Measurements from ENCODE around the gene RUNX1.

Gene RUNX1

DNA sequence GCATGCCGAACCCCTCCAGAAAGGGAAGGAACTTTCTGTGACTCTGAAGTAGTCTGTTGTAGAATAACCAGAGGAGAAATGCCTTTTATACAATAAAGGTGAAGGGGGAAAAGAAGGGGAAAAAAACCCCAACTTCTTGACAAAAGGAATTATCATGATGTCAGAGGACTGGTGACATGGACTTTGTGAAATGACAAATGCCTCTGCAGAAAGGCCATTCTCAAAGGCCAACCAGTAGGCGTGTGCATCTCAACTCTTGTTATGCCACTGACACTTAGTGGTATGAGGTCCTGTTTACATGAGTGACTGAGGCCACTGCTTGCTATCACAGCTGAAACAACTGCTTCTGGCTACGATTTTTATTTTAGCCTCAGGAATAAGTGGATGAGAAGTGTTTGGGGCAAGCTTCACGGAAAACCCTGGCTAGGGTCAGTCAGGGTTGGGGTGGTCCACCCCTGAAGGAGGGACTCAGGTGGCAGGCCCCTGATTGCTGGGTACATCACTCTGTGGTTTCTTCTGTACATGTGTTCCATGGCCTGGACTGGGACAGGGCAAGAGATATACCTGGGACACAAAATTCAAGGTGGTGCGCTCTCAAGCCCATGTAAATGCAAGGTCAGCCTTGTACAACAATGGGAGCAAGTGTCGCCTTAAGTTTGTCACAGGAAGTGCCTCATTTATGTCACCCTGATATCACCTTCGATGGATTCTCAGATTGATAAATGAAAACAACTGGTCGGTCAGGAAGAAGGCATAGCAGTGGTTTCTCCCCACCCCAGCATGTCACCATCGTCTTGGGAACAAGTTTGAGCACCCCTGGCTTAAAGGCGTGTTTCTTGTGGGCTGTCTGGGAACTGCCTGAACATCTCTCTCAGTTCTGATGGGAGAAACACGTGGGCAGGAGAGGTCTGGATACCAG, 12.4 kb downstream of the RUNX1 start:
- DNase-seq (ENCODE audit: low read depth): no peak

GRCh38 chr21:35035581-35035980, 13.5 kb downstream of the RUNX1 start:
- no peak for DNase-seq (ENCODE audit: low read depth)

DNA sequence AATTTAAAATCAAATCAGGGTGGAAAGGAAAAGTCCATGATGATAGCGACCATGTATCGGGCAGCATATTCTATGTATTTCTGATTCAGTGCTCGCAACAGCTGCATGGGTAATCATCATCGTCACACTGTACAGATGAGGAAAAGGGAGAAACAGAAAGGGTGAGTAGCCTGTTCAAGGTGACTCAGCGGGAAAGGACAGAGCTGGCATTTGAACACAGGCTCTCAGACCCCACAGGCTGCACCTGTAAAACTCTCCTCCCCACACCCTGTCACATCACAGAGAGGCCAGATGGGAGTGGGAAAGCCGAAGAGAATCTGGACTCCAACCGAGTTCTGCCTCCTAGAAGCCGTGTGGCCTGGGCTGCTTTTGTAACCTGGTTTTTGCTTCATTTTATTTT, 14.0 kb downstream of the RUNX1 start:
- DNase-seq (ENCODE audit: low read depth): no peak

DNA sequence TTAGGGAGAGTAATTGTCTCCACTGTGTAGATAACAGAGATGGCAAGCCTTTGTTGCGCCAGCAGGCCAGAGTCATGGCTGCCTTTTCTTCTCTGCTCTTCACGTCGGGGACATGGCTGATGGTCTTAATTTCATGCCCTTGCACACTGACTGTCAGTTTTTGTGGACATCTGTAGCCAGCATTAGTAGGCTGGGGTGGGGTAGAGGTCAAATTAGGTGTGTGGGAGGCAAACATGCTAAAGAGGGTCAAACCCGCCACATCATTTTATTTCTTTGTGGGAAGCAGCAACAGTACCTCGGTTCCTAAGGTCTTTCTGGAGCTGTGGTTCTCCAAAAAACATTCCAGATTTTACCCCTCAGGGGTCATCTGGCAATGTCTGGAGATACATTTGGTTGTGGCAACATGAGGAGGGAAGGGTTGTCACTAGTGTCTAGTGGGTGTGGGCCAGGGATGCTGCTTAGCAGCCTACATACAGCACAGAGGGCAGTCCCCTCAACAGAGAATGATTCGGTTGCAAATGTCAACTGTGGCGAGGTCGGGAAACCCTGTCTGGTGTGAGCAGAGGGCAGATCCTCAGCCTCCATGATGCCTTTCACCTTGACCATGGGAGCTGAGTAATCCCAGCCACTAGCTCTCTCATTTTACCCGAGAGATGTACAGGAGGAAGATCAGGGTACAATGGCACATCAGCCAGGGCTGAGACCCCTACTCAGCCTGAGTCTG, 14.7 kb downstream of the RUNX1 start:
- no peak for DNase-seq (ENCODE audit: low read depth)

DNA sequence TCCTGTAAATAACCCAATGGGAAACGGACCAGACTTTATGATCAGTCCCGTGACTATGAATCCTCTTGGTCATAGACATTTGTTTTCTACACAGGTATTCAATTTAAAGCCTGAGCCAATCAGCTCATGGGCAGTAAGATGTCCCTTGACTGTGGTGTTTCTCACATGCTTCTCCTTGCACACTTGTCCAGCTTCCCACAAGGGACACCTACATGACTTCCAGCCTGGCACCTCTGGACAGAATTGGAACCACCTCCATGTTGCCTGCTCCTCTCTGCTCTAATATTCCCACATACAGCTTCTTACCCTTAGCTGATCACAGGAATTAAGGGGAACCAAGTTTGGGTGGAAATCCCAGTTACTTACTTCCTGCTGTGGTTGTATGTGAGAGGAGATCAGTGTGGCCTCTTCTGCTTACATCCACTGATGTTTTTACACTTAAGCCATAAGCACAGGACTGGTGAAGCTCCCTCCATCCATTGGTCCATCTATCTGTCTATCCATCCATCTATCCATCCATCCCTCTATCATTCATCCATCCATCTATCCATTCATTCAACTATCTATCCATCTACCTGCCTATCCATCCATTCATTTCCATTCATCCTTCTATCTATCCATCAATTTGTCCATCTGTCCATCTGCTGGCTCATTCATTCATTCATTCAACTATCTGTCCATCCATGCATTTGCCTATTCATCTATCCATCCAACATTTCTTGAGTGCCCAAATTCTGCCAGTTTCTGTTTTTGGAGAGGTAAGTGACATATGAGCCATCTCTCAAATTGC, 16.4 kb downstream of the RUNX1 start:
- no peak for DNase-seq (ENCODE audit: low read depth)

GRCh38 chr21:35028451-35028978, 20.6 kb downstream of the RUNX1 start:
- no peak for DNase-seq (ENCODE audit: low read depth)

DNA sequence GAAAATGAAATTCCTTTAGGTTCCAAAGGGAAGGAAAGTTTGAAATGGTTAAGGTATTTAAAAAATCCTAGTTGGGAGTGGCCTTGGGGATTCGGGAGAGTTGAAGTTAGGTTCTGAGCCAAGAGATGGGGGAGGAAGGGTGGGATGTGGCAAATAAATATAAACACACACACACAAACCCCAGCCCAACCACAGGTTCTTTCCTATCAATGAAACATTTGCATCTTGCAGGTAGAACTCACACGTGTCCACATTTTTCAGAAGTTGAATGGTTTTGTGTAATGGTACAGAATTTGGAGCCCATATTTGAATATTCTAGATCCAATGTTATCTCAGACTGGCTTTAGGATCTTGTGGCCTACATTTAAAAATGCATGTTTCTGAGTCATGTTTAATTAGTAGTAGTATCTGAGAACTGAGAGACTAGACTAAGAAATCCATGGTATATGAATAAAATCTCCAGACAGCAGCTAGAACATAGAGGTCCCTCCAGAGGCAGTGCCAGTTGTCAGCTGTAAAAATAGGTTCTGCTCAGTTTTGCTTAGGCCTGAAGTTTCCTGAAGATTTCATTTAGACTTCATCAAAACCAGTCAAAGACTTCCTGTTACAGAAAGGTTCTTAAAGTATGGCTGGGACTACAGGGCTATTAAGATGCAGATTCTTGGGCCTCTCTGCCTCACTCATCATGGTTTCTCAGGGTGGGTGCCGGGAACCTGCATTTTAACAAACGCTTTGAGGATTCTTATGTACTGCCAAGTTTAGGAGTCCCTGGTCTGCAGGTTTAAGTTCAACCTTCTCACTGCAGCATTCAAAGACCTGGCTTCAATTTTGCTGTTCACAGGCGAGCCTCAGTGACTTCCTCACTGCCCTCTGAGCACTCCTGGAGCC, 21.3 kb downstream of the RUNX1 start:
- no peak for DNase-seq (ENCODE audit: low read depth)

- DNase-seq (ENCODE audit: low read depth): peak; percentile 79
These were observed 22.2 kb downstream of the RUNX1 start for GRCh38 chr21:35026617-35027562.

- no peak for DNase-seq (ENCODE audit: low read depth)
These were observed 23.0 kb downstream of the RUNX1 start for GRCh38 chr21:35026153-35026500.

- no peak for DNase-seq (ENCODE audit: low read depth)
These were observed 23.6 kb downstream of the RUNX1 start for GRCh38 chr21:35025206-35026152.

DNA sequence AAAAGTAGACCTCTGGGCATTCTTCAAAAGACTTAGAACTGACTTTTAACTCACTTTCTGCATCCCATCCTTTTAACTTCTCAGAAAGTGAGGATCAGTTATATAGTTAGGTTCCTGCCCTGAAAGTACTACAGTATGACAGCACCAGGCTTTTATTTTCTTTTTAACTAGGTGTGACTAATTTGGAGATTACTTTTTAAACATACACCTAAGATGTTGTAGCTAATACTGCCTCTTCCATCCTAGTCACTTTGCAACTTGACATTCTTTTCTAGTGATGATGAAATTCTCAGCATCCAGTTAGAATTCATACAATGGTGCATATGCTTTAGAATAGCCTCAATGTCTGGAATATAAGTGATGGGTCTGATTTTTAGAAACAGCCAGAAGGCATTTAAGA, 24.6 kb downstream of the RUNX1 start:
- DNase-seq (ENCODE audit: low read depth): no peak

DNA sequence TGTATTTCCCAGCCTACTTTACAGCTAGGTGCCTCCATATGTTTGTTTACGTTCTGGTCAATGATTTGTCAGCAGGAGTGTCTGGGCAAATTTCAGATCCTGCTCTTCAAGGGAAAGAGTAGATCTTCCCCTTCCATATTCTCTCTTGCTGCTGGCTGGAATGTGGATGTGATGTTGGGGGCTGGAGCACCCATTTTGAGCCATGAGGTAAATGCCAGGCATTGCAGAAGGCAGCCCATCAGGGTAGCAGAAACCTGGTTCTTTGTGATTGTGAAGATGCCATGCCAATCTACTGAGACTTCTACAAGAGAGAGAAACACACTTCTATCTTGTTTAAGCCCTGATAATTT, 25.1 kb downstream of the RUNX1 start:
- no peak for DNase-seq (ENCODE audit: low read depth)

- no peak for DNase-seq (ENCODE audit: low read depth)
These were observed 25.6 kb downstream of the RUNX1 start for GRCh38 chr21:35023396-35024070.

GRCh38 chr21:35021546-35021945, 27.6 kb downstream of the RUNX1 start:
- no peak for DNase-seq (ENCODE audit: low read depth)

DNA sequence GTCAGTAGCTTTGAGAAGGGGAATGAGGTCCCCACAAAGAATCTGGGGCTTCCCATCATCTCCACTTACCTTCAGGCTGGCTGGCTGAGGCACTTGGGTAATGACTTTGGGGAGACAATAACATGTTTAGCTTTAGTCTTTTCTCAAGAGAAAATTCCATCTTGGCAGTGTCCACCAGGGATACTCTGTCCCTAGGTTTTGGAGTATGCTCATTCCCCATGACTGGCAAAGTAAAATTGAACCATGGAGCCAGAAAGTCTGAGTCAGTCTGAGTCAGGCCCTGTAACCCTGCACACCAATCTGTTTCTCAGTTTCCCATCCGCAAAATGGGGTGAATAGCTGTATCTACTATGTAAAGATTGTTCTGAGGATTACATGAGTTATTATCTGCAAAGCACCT, 28.2 kb downstream of the RUNX1 start:
- DNase-seq (ENCODE audit: low read depth): no peak

GRCh38 chr21:35020436-35020835, 28.7 kb downstream of the RUNX1 start:
- DNase-seq (ENCODE audit: low read depth): no peak

DNA sequence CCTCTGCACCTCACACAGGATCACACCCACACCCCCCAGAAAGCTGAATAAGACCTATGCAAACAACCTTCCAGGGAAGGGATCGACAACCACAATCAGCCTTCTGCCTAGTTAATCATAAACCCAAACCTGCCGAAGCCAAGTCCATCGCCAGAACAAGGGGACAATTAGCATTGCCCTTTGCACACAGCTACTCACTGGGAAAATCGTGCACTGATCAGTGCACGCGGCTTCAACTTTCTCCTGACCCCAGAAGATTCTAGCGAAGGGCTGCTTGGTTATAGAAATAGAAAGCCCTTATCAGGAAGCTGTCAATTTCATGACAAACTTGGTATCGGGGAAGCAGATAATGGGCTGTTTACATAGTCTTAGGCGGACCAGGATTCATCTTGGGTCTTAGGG, 29.5 kb downstream of the RUNX1 start:
- no peak for DNase-seq (ENCODE audit: low read depth)

- DNase-seq (ENCODE audit: low read depth): no peak
These were observed 31.8 kb downstream of the RUNX1 start for GRCh38 chr21:35017256-35017655.
